Smooth muscle cell (in vitro differentiated cells): ENCODE measurements around the gene HDAC1. TPM values are rescaled to one million over a fixed set of nuclear protein-coding genes. Genes with fewer than 3 reads are reported as not detected.
A peak's percentile ranks its signal among the peaks of the same experiment; 100 is the strongest.

Experiments
- DNase-seq: peaks from one replicate; lab custom pipeline; 2025; ENCODE audit not compliant: unreplicated experiment; lab: John Stamatoyannopoulos, UW
- H2AFZ ChIP-seq: fragments of 200-600 bp; sonication (generic); 2 replicates; pipeline ENCODE4 v1.6.0; 2016; ENCODE audit warnings: antibody characterized with exemption, low read depth, mild to moderate bottlenecking
- H3F3A ChIP-seq: fragments of 200-600 bp; sonication (generic); 2 replicates; pipeline ENCODE4 v1.6.0; 2017; ENCODE audit warnings: antibody characterized with exemption, low read depth
- H3K27ac ChIP-seq: fragments of 200-600 bp; sonication (generic); 2 replicates; pipeline ENCODE4 v1.5.1; 2016; ENCODE audit warnings: low read depth, mild to moderate bottlenecking
- H3K27me3 ChIP-seq: fragments of 200-600 bp; sonication (generic); 2 replicates; pipeline ENCODE4 v1.6.1; 2016; ENCODE audit warnings: low read depth, mild to moderate bottlenecking
- H3K36me3 ChIP-seq: fragments of 200-600 bp; sonication (generic); 2 replicates; pipeline ENCODE4 v1.5.1; 2016; ENCODE audit warnings: low read depth
- H3K4me1 ChIP-seq: fragments of 200-600 bp; sonication (generic); 2 replicates; pipeline ENCODE4 v1.5.1; 2016; ENCODE audit warnings: low read depth
- H3K4me2 ChIP-seq: fragments of 200-600 bp; sonication (generic); 2 replicates; pipeline ENCODE4 v1.6.0; 2016; ENCODE audit warnings: mild to moderate bottlenecking
- H3K4me3 ChIP-seq: fragments of 200-600 bp; sonication (generic); 2 replicates; pipeline ENCODE4 v1.5.1; 2016; ENCODE audit warnings: mild to moderate bottlenecking
- H3K79me2 ChIP-seq: fragments of 200-600 bp; sonication (generic); 2 replicates; pipeline ENCODE4 v1.6.0; 2016; ENCODE audit warnings: low read depth, mild to moderate bottlenecking
- H3K9ac ChIP-seq: fragments of 200-600 bp; sonication (generic); 2 replicates; pipeline ENCODE4 v1.6.0; 2016; ENCODE audit warnings: low read depth
- H3K9me3 ChIP-seq: fragments of 200-600 bp; sonication (generic); replicated peaks from 2 replicates; pipeline ENCODE4 v1.5.1; 2016; ENCODE audit warnings: low read depth
- H4K20me1 ChIP-seq: fragments of 200-600 bp; sonication (generic); 2 replicates; pipeline ENCODE4 v1.6.0; 2016; ENCODE audit warnings: low read depth
- WGBS: methylation state at CpG from one replicate; pipeline ENCODE4 v1.1.7; 2016; ENCODE audit warnings: low lambda C conversion rate; 5-methylcytosine and 5-hydroxymethylcytosine counted together
- polyA plus RNA-seq: library from polyadenylated mRNA; unstranded; fragments of >200 nt; fragmentation: Nextera tagmentation; extraction: Ambion mirVana; gene quantifications from 2 replicates; pipeline ENCODE4 v1.2.1, GENCODE V29; 2016
- total RNA-seq: library from RNA; depleted of rRNA; stranded (reverse); fragments of >200 nt; gene quantifications from 2 replicates; pipeline ENCODE4 v1.2.3, GENCODE V29; 2014
- TF ChIP-seq, protein P1 (sequence below): fragments of 200-600 bp; sonication (generic); IDR thresholded peaks from 2 replicates; pipeline ENCODE4 v1.5.1; 2017; ENCODE audit warnings: borderline replicate concordance, mild to moderate bottlenecking, antibody characterized with exemption; ENCODE audit not compliant: insufficient read depth, poor library complexity, severe bottlenecking

The HDAC1 gene
- total and polyA plus RNA-seq, 2 experiments from 2014 or later: 29.3 to 48.8 TPM

DNA sequence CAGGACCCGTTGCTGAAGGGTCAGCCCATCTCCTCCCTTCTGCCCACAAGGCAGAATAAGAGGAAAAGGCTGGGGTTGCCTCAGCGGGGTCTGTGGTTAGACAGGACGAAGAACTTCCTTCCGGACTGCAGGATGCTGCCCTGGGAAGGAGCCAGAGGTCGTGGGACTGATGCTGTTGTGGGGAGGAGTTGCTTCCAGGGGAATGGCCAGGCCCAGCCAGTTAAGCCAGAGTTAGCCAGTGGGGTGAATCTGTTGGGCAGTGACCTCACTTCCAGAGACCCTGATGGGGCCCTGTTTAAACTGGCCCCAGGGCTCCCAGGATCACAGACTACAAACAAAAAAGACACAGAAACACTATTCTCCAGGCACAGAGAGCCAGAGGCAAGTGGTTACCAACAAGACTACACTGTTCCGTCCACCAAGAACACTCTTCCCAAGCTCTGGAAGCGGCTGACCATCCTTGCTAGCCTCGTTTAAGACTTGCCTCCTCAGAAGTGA, 57.4 kb downstream of the HDAC1 start:
- H3K9ac ChIP-seq: no peak overlapping the region
- no peaks in the 10 kb centered on the region for H3K9me3 ChIP-seq
- no peak overlapping the region for H3K4me2 ChIP-seq
- peaks cover 20% of the 10 kb centered on the region for H3F3A ChIP-seq
- DNase-seq: no peak
- H3K4me1 ChIP-seq: peaks cover 19% of the 10 kb centered on the region
- peak overlapping the region; percentile 0 for H3K27ac ChIP-seq
- H3K36me3 ChIP-seq: no peaks in the 10 kb centered on the region
- 39% methylated on average over 8 of the region's 8 CpGs for WGBS
- H4K20me1 ChIP-seq: no peaks in the 10 kb centered on the region
- no peaks in the 10 kb centered on the region for H3K27me3 ChIP-seq
- H3K79me2 ChIP-seq: no peaks in the 10 kb centered on the region
- no peak overlapping the region for H3K4me3 ChIP-seq
- no peak overlapping the region for H2AFZ ChIP-seq
- TF ChIP-seq, protein P1, sequence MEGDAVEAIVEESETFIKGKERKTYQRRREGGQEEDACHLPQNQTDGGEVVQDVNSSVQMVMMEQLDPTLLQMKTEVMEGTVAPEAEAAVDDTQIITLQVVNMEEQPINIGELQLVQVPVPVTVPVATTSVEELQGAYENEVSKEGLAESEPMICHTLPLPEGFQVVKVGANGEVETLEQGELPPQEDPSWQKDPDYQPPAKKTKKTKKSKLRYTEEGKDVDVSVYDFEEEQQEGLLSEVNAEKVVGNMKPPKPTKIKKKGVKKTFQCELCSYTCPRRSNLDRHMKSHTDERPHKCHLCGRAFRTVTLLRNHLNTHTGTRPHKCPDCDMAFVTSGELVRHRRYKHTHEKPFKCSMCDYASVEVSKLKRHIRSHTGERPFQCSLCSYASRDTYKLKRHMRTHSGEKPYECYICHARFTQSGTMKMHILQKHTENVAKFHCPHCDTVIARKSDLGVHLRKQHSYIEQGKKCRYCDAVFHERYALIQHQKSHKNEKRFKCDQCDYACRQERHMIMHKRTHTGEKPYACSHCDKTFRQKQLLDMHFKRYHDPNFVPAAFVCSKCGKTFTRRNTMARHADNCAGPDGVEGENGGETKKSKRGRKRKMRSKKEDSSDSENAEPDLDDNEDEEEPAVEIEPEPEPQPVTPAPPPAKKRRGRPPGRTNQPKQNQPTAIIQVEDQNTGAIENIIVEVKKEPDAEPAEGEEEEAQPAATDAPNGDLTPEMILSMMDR: no peak

DNA sequence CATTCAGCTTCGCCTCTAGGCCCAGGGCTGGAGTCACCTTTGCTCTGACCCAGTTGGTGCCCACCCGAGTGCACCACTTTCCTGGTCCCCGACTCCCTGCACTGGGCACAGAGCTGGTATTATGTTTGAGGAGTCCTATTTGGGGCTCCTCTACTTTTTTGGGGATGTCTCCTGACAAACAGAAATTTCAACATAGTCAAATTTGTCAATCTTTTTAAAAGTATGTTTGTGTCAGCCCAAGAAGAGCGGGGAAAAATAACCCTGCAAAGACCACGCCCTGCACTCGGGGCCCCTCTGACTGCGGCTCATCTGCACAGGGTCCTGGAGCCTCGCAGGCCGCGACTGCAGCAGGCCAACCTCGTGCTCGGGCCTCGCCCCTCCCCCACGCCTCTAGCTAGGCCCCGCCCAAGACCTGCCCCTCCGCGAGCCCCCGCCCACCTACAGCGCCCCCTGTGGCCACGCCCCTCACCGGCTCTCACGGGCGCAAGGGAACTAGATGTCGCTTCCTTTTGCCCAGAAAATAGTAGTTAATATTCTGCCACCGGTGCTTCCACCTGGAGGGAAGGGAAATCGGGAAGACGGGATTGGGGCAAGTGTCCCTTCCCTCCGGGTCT, 59.0 kb downstream of the HDAC1 start:
- H3K27me3 ChIP-seq: no peaks in the 10 kb centered on the region
- DNase-seq: peak; percentile 89
- peak overlapping the region; percentile 81 for H3K4me3 ChIP-seq
- 20% methylated on average over 28 of the region's 28 CpGs for WGBS
- TF ChIP-seq, protein P1: peak; percentile 67
- H3F3A ChIP-seq: peaks cover 20% of the 10 kb centered on the region
- H4K20me1 ChIP-seq: no peaks in the 10 kb centered on the region
- H3K9ac ChIP-seq: peak overlapping the region; percentile 94
- peak overlapping the region; percentile 90 for H3K27ac ChIP-seq
- H3K36me3 ChIP-seq: no peaks in the 10 kb centered on the region
- no peak overlapping the region for H2AFZ ChIP-seq
- no peaks in the 10 kb centered on the region for H3K9me3 ChIP-seq
- H3K4me1 ChIP-seq: peaks cover 19% of the 10 kb centered on the region
- no peaks in the 10 kb centered on the region for H3K79me2 ChIP-seq
- H3K4me2 ChIP-seq: peak overlapping the region; percentile 99

DNA sequence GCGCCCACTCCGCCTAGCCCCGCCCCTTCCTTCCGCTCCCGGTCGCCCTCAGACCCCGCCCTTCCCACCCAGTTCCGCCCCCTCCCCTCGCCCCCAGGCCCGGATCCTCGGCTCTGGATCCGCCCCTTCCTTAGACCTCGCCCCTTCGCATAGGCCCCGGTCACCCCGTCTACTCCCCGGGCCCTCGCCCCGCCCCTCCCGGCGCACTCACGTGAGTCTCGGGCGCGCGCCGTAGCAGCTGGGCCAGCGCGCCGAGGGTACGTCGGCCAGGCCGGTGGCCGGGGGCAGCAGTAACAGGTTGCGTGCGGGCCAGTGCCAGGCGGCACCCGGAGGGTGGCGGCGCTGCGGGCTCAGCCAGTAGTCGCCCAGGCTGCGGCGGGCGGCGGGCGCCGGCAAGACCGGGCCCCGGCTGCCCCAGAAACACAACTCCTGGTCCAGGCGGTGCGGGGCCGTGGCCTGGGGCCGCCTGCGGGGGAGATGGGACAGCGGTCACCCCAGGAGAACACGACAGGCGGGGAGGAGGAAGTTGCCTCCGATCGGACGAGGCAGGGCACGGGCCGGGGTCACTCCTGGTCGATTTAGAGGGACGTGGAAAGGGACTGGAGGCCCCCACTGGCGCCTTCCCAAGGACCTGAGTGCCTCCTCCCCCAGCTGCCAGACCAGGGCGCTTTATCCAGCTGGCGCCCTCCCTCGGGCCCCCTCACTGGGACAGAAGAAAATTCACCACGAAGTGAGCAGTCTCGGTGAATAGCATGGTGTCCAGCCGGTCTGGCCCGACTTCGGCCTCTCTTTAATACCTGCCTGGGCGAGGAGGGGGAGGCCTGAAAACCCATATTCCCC, 59.7 kb downstream of the HDAC1 start:
- Histone ChIP-seq H4K20me1 (no peaks in the 10 kb centered on the region), H3K4me3 (peak overlapping the region; percentile 81), H3K36me3 (no peaks in the 10 kb centered on the region), H3K4me1 (peaks cover 19% of the 10 kb centered on the region), H3K9ac (peak overlapping the region; percentile 94), H3K27ac (peak overlapping the region; percentile 90), H3K79me2 (no peaks in the 10 kb centered on the region), H3K4me2 (peak overlapping the region; percentile 99), H3K27me3 (no peaks in the 10 kb centered on the region), H3F3A (peaks cover 20% of the 10 kb centered on the region), H2AFZ (peak overlapping the region; percentile 94), H3K9me3 (no peaks in the 10 kb centered on the region)
- peak; percentile 89 for DNase-seq
- 3% methylated on average over 43 of the region's 75 CpGs for WGBS
- TF ChIP-seq, protein P1: no peak
